Small intestine (tissue), 7 donors: ENCODE results near the gene ABCC4. TPM values are rescaled to one million over a fixed set of nuclear protein-coding genes. Genes with fewer than 3 reads are reported as not detected.
"Not testable (repeated sequence)": the region's sequence is repeated elsewhere in the genome, so short reads cannot be mapped to it uniquely, and the experiment has no call there.

Source experiments
- DNase-seq, 2 donors: peaks; one replicate each; pipeline versions ENCODE4 v3.0.0 to v3.0.0-alpha.2; 2013
- FAIRE-seq: peaks from 2 replicates; lab custom pipeline; 2012; peaks lifted over from hg19 to GRCh38; lab: Jason Lieb, UNC
- H3K27ac ChIP-seq, 3 donors: one replicate each; pipeline ENCODE4 v1.5.1; 2013; ENCODE audit warnings: low read length in 2 of 3, mild to moderate bottlenecking in 2 of 3, control low read depth in 1 of 3, inconsistent platforms in 1 of 3, low read depth in 1 of 3, moderate library complexity in 1 of 3
- H3K27me3 ChIP-seq, 3 donors: one replicate each; pipeline ENCODE4 v1.6.1; 2013; ENCODE audit warnings: low read length in 3 of 3, inconsistent platforms in 1 of 3; ENCODE audit not compliant: control insufficient read depth in 3 of 3, insufficient read depth in 3 of 3
- H3K36me3 ChIP-seq, 3 donors: one replicate each; pipeline ENCODE4 v1.6.1; 2013; ENCODE audit warnings: low read length in 3 of 3, inconsistent platforms in 1 of 3, low read depth in 1 of 3, mild to moderate bottlenecking in 1 of 3, moderate library complexity in 1 of 3; ENCODE audit not compliant: control insufficient read depth in 3 of 3, insufficient read depth in 2 of 3
- H3K4me1 ChIP-seq, 3 donors: one replicate each; pipeline ENCODE4 v1.6.1; 2013; ENCODE audit warnings: low read length in 2 of 3, inconsistent platforms in 1 of 3, low read depth in 1 of 3, mild to moderate bottlenecking in 1 of 3, moderate library complexity in 1 of 3; ENCODE audit not compliant: control insufficient read depth in 3 of 3, insufficient read depth in 2 of 3
- H3K4me3 ChIP-seq, 3 donors: one replicate each; pipeline ENCODE4 v1.5.1; 2013; ENCODE audit warnings: low read length in 3 of 3, control low read depth in 1 of 3, inconsistent platforms in 1 of 3, low read depth in 1 of 3, mild to moderate bottlenecking in 1 of 3, moderate library complexity in 1 of 3
- H3K9me3 ChIP-seq, 2 donors: one replicate each; pipeline ENCODE4 v1.6.1; 2013; ENCODE audit warnings: low read depth in 1 of 2, low read length in 1 of 2; ENCODE audit not compliant: control insufficient read depth in 2 of 2, insufficient read depth in 1 of 2
- WGBS, 3 donors: extraction: QIAGEN DNeasy Blood & Tissue Kit; methylation state at CpG; one replicate each; pipeline ENCODE4 v1.1.7; 2013; 5-methylcytosine and 5-hydroxymethylcytosine counted together
- polyA plus RNA-seq, 4 donors: library from polyadenylated mRNA; stranded (reverse) in 3 of 4; unstranded in 1 of 4; fragments of 200-250 nt in 3 of 4; fragments of 120-200 nt in 1 of 4; gene quantifications; one replicate each; pipeline versions ENCODE4 v1.2.1 to v1.2.3, GENCODE V29; 2013
- donor health status: healthy with polysubstance abuse.
- donor health status: control.
- donor health status: control.
- donor health status: Bipolar disorder and iron deficiency.
- donor health status: healthy.

The ABCC4 gene
- polyA plus RNA-seq, 4 donors = 0.67 to 14.7 (median 4.7) TPM

DNA sequence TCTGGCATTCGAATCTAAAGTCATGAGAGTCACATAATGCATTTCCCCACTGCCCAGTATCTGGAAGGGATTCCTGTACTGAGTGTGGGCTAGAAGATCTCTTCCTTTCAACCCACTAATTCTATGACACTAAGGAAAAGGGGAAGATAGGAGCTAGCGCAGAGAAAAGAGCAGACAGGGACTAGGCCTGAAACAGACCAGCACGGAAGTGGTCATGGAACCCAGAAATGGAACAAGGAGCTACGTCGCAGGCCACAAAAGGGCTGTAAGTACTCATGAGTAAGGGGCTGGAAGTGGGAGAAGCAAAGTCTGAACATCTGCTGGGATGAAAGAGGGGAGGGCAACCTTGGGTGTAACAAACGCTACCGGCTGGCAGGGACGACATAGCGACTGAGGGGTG lies 8.6 kb downstream of the ABCC4 start:
- DNase-seq (no peak), FAIRE-seq (no peak)
- H3K27me3 ChIP-seq = no peaks in the 10 kb centered on the region
- H3K4me1 ChIP-seq = peaks cover 0 to 11% (median 5%) of the 10 kb centered on the region in 3 donors
- no peaks in the 10 kb centered on the region for H3K9me3 ChIP-seq
- H3K27ac ChIP-seq = no peak overlapping the region
- H3K36me3 ChIP-seq = peaks cover 0 to 9% (median 0%) of the 10 kb centered on the region in 3 donors
- WGBS, 3 donors = 96 to 100% (median 99%) methylated on average over 9 of the region's 9 CpGs
- no peak overlapping the region for H3K4me3 ChIP-seq

DNA sequence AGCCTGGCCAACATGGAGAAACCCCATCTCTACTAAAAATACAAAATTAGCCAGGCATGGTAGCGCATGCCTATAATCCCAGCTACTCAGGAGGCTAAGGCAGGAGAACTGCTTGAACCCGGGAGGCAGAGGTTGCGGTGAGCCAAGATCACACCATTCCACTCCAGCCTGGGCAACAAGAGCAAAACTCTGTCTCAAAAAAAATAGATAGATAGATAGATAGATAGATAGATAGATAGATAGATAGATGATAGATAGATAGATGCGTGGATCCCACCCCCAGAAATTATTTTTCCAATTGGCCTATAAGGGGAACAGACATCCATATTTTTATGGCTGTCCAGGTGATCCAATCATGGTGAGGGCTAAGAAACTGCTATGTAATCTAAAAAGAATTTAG lies 11.3 kb downstream of the ABCC4 start:
- not testable (repeated sequence) for H3K4me3 ChIP-seq, H3K27ac ChIP-seq, DNase-seq, H3K4me1 ChIP-seq, H3K36me3 ChIP-seq, H3K27me3 ChIP-seq, H3K9me3 ChIP-seq, FAIRE-seq
- WGBS, 3 donors = 95 to 99% (median 98%) methylated on average over 4 of the region's 4 CpGs

DNA sequence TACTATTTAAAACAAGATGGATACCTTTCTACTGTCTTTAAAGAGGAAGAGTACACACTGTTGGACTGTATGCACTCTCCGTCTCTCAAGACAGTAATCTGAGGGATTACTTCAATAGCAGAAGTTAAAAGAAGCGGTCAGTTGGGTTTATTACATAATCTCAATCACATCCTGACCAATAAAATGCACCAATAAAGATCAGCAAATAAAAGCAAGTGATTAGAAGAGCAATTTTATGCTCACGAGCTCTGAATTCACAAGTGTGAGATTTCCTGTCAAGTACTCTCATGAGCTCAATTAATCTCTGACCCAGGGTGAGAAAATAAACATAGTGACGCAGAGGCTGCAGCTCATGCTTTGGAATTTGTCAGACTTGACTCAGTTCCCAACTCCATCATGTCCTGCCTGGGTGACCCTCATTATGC lies 12.2 kb downstream of the ABCC4 start:
- Histone ChIP-seq H3K36me3 (peaks cover 0 to 8% (median 0%) of the 10 kb centered on the region in 3 donors), H3K4me3 (no peak overlapping the region), H3K27ac (no peak overlapping the region), H3K9me3 (no peaks in the 10 kb centered on the region), H3K4me1 (peaks cover 0 to 9% (median 7%) of the 10 kb centered on the region in 3 donors), H3K27me3 (no peaks in the 10 kb centered on the region)
- FAIRE-seq = no peak
- DNase-seq = peak; percentile 37 to 90
- WGBS, 3 donors = 15 to 42% (median 29%) methylated on average over 4 of the region's 4 CpGs

DNA sequence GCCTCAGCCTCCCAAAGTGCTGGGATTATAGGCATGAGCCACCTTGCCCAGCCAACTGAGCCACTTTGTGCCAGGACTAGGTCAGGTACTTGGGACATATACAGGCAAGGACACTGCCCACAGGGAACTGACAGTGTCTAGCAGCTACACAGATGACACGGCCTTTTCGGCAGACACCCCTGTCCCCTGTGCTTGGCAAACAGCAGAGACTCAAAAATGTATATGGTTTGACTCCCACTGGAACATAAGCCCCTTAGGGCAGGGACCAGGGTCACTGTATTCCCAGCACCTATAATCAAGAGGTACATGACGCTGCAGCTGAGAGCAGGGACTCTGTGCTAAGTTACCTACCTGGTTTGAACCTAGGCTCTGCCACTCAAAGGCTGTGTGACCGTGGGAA lies 16.8 kb downstream of the ABCC4 start:
- WGBS, 3 donors = 82 to 100% (median 90%) methylated on average over 4 of the region's 4 CpGs
- H3K9me3 ChIP-seq = no peaks in the 10 kb centered on the region
- H3K27ac ChIP-seq = no peak overlapping the region
- H3K27me3 ChIP-seq = no peaks in the 10 kb centered on the region
- no peak overlapping the region for H3K4me3 ChIP-seq
- no peak for DNase-seq
- peaks cover 0 to 12% (median 9%) of the 10 kb centered on the region in 3 donors for H3K4me1 ChIP-seq
- H3K36me3 ChIP-seq = peaks cover 0 to 3% (median 0%) of the 10 kb centered on the region in 3 donors
- FAIRE-seq = no peak

DNA sequence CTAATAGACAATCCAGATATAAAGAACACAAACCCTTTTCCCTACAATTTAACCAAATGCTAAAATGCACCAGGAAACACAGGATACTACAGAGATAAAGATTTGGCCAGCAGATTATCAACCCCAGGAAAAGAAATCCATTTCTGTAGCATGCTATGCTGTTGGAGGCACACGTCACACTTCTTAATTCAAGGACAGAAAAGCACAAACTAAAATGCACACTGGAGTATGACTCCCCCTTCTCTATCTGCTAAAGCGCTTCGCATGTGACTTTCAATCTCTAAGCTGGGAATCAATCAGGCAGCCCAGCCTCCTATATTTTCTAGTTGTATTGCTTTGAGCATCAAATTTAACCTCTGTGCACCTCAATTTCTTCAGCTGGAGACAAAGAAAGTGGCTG lies 22.2 kb downstream of the ABCC4 start:
- H3K9me3 ChIP-seq = no peaks in the 10 kb centered on the region
- H3K36me3 ChIP-seq = no peaks in the 10 kb centered on the region
- H3K27ac ChIP-seq = no peak overlapping the region
- FAIRE-seq (no peak), DNase-seq (no peak)
- no peaks in the 10 kb centered on the region for H3K27me3 ChIP-seq
- no peak overlapping the region for H3K4me3 ChIP-seq
- peaks cover 0 to 11% (median 11%) of the 10 kb centered on the region in 3 donors for H3K4me1 ChIP-seq
- 89 to 94% (median 90%) methylated on average over 3 of the region's 3 CpGs for WGBS, 3 donors

DNA sequence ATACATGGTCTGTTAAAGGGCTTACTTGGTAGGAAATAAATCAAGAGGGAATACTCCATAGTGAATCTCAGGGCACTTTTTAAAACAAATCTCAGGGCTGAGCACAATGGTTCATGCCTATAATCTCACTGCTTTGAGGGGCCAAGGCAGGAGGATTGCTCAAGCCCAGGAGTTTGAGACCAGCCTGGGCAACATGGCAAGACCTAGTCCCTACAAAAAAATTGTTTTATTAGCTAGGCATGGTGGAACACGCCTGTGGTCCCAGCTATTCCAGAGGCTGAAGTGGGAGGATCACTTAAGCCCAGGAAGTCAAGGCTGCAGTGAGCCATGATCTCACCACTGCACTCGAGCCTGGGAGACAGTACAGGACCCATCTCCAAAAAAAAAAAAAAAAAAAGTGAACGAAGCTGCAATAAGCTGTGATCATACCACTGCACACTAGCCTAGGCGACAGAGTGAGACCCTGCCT lies 25.2 kb downstream of the ABCC4 start:
- peak overlapping the region in 1 of 3 donors; percentile 66 for H3K27ac ChIP-seq
- no peak for FAIRE-seq
- WGBS, 3 donors = 78 to 86% (median 80%) methylated on average over 4 of the region's 4 CpGs
- H3K27me3 ChIP-seq = no peaks in the 10 kb centered on the region
- H3K4me3 ChIP-seq = no peak overlapping the region
- peaks cover 0 to 2% (median 0%) of the 10 kb centered on the region in 3 donors for H3K36me3 ChIP-seq
- DNase-seq = no peak
- no peaks in the 10 kb centered on the region for H3K9me3 ChIP-seq
- peaks cover 0 to 18% (median 6%) of the 10 kb centered on the region in 3 donors for H3K4me1 ChIP-seq

DNA sequence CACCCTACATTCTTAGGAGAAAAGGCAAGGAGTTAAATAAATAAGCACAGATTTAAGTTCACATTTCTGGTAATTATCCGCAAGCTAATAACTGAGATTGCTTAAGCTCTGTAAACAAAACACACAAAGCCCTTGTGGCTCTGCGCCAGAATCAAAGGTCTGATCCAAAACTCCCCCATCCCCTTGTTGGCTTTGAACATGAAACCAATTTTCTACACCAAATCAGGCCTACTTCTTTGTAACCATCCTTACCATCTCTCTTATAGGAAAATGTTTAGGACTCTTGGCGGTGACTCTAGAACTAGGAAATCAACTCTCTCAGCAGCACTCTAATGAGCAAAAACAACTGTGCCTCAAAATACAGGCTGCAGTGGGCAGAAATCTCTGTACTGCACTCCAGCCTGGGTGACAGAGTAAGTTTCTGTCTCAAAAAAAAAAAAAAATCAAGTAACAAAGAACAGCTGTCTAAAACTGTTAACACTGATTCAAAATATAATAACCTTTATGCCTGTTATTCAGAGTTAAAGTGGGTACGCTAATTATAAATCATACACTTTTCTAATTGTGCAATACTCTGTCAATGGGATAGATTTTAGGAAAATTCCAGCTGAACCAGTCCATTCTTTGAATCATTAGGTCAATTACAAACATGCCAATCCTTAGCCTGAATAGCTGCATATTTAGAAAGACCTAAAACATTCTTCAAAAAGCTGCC lies 25.8 kb downstream of the ABCC4 start:
- WGBS, 3 donors = 39 to 63% (median 58%) methylated on average over 4 of the region's 4 CpGs
- no peaks in the 10 kb centered on the region for H3K27me3 ChIP-seq
- H3K27ac ChIP-seq = peak overlapping the region in 2 of 3 donors; percentile 25 to 61
- no peaks in the 10 kb centered on the region for H3K9me3 ChIP-seq
- DNase-seq = peak in 1 of 2 donors; percentile 47
- peaks cover 0 to 2% (median 0%) of the 10 kb centered on the region in 3 donors for H3K36me3 ChIP-seq
- H3K4me1 ChIP-seq = peaks cover 0 to 19% (median 6%) of the 10 kb centered on the region in 3 donors
- H3K4me3 ChIP-seq = no peak overlapping the region
- FAIRE-seq = no peak

DNA sequence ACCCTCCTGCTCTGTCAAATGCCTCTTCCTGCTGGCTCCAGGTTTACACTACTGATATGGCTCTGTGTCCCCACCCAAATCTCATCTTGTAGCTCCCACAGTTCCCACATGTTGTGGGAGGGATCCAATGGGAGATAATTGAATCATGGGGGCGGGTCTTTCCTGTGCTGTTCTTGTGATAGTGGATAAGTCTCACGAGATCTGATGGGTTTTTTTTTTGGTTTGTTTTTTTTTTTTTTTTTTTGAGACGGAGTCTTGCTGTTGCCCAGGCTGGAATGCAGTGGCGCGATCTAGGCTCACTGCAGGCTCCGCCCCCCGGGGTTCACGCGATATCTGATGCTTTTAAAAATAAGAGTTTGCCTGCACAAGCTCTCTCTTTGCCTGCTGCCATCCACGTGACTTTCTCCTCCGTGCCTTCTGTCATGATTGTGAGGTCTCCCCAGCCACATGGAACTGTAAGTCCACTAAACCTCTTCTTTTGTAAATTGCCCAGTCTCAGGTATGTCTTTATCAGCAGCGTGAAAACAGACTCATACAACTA lies 27.6 kb downstream of the ABCC4 start:
- H3K27me3 ChIP-seq, H3K4me3 ChIP-seq, DNase-seq, H3K36me3 ChIP-seq, FAIRE-seq, H3K9me3 ChIP-seq: not testable (repeated sequence)
- 78 to 89% (median 82%) methylated on average over 11 to 12 of the region's 12 CpGs for WGBS, 3 donors
- H3K4me1 ChIP-seq = peaks cover 0 to 21% (median 10%) of the 10 kb centered on the region in 3 donors
- H3K27ac ChIP-seq = peak overlapping the region in 1 of 3 donors; percentile 82
